GM19240 (cell line): ENCODE measurements around the gene TNFAIP8L3.

Experiments used
- DNase-seq: peaks from one replicate; pipeline ENCODE4 v3.0.0; 2011; ENCODE audit warnings: low spot score; ENCODE audit not compliant: insufficient read length

TNFAIP8L3 gene

DNA sequence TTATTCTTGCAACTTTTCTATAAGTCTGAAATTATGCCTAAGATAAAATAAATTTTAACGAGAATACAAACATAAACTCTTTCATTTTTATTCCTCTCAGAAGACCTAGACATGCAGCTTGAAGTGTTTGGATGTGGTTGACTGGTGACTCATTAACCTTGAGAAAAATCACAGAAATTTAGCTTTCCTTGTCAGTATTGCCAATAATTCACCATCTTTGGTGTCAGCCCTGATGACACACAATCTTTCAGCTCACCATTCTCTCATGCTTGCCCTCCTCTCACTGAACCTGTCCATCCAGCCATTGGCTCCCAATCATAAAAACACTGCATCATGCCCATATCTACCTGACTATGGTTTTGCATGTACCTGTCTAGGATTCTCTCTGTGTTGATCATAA is 22.6 kb upstream of the TNFAIP8L3 start:
- DNase-seq, result no peak

DNA sequence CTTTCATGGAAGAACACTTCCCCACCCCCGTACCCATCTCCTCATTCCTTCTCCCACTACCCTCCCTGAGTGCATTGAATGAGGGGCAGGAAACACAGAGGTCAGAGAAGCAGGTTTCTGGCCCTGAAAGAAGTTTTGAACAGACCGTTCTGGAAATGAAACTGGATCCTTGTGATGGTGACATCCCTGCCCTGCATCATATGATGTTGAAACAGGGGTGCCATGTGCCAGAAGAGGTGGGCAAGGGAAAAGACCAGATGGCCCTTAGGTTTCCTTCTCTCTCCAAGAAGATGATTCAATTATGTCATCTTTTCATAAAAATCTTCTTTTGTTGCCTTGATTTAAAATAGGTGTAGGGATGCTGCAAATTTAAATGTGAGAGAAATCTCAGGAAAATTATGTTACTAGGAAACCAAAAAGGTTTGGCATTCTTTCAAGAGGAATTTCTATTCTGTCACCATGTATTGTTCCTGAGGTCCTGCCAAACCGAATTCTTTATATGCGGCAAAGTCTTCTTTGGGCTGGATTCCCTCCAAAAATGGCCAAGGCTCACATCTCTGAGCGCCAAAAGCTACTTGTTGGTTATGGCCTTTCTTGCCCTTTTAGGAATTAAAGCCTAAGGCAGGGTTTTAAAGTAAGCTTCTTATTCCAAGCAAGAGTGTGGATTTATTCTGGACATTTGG is 19.9 kb upstream of the TNFAIP8L3 start:
- no peak for DNase-seq

- DNase-seq, result no peak
These were observed 17.4 kb upstream of the TNFAIP8L3 start for GRCh38 chr15:51112078-51112477.

DNA sequence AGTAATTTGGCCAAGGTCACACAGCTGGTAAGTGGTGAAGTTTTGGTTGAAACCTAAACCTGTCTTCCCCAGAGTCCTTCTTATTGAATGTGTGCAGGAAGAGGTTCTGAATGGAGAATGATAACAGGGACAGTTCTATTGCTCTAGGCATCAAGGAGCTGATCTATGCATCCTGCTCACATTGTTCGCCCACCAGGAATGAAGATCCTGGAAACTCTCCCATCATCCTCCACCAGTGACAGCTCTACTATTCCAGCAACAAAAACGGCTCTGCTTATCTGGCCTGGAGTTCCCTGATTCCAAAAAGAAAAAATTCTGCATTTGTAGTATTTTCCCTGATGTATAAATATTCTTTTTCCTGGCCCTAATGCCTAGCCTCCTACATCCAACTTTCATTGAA is 16.4 kb upstream of the TNFAIP8L3 start:
- no peak for DNase-seq

DNA sequence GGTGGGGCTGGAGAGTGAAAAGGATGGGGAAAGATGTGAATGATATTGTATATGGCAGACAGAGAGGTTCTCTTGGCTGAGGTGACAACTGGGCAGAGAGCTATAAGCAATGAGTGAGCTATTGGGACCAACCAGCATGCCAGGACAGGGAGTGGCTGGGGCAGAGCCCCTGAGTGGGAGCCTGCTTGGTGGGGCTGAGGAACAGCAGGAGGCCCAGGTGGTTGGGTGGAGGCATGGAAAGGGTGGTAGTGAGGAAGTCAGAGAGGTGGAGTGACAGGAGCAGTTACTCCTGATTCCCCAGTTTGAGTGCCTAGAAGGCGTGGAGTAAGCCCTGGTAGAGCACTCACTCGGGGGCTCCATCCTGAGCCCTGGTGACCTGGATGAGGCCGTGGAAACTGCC is 15.5 kb upstream of the TNFAIP8L3 start:
- DNase-seq, result no peak

DNA sequence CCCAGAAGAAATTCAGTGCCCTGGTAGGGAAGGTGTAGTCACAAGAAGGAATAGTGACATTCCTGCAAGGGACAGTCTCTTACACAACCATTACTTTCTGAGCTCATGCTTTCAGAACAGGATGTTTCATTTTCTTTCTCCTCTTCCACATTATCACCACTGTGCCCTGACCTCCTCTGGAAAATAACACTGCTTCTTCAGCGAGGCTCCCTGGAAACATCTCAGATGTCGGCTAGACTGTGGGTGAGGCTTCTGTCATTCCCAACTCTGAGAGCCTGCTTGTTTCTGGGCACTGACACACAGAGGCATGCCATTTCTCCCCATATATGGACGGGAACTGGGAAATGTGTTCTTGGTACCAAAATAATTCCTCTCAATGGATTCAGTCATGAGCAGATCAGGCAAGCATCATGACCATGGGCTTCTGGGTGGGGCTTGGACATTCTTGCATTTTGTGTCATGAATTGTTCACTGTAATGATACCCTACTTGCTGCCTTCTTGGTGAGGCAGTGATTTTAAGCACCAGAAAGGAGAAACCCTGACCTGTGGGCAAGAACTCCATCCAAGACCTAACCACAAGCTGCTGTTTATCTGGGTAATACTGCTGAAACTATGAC is 14.3 kb upstream of the TNFAIP8L3 start:
- DNase-seq, result no peak

DNA sequence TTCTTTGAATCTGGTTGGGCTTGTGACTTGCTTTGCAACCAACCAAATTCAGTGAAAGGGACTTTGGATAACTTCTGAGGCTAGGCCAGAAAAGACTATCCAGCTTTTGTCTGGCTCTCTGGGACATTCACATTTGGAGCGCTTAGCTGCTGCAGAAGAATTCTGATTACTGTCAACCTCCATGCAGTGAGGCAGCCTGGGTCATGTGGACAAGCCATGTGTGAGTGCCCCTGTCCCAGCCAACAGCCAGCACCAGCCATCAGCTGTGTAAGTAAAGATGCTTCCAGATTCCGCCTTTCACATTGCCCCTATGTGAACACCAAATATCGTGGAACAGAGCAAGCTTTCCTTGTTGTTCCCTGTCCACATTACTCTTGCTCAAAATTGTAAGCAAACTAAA is 12.9 kb upstream of the TNFAIP8L3 start:
- no peak for DNase-seq

GRCh38 chr15:51106481-51106880 is 11.8 kb upstream of the TNFAIP8L3 start:
- DNase-seq, result no peak

DNA sequence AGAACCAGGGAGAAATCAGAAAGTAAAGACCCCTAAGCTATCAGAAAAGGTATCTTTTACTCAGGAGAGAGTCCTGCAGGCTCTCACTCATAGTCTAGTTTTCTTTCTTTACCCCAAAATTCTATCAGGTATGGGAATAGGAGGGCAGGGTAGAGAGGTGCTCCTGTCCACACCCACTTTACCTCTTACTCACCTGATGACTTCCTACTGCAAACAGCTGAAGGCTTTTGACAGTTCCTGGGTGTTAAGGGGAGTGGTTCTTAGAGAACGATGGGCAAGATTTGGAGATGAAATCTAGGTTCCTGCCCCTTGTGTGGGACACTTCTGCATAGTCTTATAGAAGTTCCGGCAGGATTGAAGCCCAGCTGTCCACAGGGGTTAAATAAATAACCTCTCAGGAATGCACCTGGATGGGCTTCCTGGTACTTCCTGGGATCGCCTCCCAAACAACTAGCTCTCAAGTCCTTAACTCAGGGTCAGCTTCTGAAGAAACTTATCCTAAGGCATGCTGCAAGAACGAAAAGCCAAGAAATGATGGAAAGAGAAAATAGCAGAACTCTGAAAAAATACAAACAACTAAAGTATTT is 10.8 kb upstream of the TNFAIP8L3 start:
- DNase-seq, result no peak

DNA sequence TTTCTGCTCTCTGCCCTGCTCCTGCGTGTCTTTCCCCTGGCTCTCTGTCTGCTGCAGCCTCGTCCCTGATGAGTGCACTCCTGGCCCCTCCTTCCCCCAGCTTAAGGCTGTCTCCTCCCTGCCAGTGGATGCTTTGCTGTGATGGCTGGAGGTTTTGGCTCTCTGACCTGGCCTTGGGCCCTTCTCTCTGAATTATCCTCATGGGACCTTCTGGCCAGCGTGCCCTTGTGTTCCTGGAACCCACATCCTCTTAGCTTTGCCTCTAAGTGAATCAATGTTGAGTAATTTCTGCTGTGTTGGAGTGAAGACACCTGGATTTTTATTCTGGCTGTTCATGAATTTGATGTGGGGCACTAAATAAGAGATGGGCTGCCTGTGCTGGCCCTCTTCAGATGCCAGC is 9.8 kb upstream of the TNFAIP8L3 start:
- DNase-seq, result no peak

DNA sequence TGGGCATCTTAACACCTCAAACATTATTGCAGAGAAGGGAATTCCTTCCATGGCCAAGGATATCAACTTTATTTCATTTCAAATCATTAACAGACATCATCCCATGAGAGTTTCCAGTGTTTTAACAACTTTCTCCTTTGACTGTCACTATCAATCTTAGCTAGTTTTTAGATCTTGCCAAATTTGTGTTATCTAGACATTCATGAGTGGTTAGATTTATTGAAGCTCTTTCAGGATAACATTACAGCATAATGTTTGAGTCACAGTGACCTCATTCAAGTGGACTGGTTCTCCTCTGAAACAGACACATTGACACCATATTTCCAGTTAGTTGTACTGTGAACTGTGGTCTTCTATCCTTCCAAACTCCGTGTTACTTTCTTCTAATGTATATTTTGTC is 8.6 kb upstream of the TNFAIP8L3 start:
- no peak for DNase-seq

DNA sequence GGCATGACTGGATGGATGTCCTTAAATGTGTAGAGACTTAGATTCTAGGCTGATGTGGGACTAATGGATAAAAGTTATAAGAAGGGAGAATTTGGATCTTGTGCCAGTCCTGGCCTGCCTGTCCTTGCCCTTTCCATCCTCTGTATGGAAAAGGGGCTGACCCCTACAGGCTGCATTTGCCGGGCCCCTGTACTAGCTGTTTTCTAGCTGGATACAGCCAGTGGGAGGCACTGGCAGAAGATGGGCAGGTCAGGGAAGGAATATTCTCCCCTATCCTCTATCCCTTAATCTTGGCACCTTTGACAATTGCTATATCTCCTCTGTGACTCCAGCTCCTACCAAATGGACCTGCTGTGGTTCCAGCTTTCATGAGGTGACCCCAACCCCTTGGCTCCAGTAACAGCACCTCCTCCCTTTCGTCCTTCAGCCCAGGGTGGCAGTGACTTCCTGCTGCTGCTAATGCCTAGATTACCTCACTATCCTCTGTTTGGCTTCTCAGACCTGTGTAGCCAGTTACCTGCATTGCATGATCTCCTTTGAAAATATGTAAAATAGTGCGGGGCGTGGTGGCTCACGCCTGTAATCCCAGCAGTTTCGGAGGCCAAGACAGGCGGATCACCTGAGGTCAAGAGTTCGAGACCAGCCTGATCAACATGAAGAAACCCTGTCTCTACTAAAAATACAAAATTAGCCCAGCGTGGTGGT is 6.2 kb upstream of the TNFAIP8L3 start:
- DNase-seq, result no peak

DNA sequence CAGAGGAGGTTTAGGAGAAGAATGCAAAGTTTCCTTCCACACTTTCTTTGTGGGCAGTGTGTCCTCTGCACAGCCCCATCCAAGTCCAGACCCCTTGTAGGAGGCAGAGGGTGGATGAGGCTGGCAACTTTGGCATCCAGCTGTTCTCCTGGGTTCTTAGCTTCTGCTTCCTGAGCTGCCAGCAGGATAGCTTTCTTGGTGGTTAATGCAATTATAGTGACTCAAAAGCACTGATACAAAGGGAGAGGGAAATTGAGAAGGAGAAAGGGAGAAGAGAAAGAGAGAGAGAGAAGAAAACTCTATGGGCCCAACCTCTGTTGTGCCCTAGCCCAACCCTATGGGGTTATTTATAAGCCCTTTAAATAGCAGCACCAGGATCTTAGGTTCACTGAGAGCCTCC is 4.5 kb upstream of the TNFAIP8L3 start:
- no peak for DNase-seq

DNA sequence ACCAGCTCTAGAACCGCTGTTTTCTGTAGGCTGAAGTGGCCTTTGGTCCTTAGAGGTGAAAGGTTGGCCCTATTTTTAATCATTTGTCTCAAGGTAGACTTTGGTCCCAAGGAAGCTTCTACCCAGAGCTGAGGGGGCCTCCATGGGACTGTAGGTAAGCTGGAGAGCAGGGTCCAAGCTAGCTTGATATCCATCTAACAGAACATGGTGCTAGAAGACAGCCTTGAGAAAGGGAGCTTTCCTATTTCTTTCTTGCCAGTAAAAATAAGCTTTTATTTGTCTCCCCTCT is 3.6 kb upstream of the TNFAIP8L3 start:
- DNase-seq, result no peak

DNA sequence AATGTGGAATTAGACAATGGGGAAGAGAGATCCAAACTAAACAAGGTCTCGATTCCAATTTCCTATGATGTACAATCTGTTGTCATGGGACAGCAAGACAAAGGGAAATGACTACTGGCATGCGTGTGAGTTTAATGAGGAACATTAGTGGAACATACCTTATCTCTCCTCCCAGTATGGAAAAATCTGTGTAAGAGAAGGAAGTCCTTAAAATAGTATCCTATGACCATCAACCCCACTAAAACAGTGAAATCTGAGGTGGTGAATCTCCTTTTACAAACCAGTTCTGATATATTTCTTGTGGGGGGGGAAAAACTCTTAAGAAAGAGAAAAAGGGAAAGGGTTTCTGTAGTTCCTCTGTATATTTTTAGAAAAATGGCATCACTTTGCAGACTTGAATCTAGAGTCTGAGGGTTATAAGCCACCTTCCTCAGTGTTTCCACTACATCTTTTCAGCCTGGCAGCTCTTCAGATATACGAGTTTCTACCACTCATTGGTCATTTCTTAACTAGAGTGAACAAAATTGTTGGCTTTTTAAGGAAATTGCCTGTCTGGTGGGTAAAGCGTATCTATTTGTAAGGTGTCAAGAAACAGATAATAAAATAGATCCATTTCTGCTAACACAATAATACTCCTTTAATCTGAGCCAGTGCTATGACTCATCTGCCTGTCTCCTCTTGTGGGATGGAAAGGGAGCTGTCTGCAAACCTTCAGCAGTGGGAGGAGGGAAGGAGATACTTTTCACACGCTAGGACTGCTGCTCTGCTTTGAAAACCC is 3.0 kb upstream of the TNFAIP8L3 start:
- DNase-seq, result no peak

- DNase-seq, result no peak
These were observed 2.3 kb upstream of the TNFAIP8L3 start for GRCh38 chr15:51096976-51097375.

- no peak for DNase-seq
These were observed 1.1 kb upstream of the TNFAIP8L3 start for GRCh38 chr15:51095681-51096331.

- DNase-seq, result no peak
These were observed 684 bp downstream of the TNFAIP8L3 start for GRCh38 chr15:51093839-51094605.

DNA sequence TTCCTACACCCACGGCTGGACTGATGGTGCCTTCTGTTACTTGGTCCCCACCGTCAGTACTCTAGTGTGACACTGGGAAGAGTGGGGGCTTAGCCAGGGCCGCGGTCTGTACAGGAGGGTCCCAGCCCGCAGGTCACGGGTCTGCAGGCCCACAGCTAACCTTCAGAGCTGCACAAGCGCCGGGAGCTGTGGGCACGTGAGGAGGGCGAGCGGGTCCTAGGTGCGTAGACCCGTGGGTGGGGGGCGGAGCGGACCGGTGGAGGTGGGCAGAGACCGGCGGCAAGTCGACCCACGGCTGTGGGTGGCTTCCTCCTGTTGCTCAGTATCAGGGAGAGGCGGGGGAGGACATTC is 1.2 kb downstream of the TNFAIP8L3 start:
- DNase-seq, result no peak

- no peak for DNase-seq
These were observed 2.1 kb downstream of the TNFAIP8L3 start for GRCh38 chr15:51092480-51093040.
